ENCODE measurements around the gene LRRC2.

Gene LRRC2

GRCh38 chr3:46479696-46480095 lies 86.4 kb downstream of the LRRC2 start:
- Histone ChIP-seq H4K20me1 (ENCODE audit: insufficient read depth, low read length) (no peaks in the 10 kb centered on the region), H2AFZ (ENCODE audit: low read length) (no peak overlapping the region), H3K4me1 (ENCODE audit: low read length) (no peaks in the 10 kb centered on the region), H3K27ac (ENCODE audit: low read length) (no peak overlapping the region), H3K79me2 (ENCODE audit: low read length) (no peaks in the 10 kb centered on the region), H3K27me3 (replicated peaks; ENCODE audit: insufficient read depth, low read length) (no peaks in the 10 kb centered on the region), H3K9ac (ENCODE audit: low read length) (no peak overlapping the region), H3K4me3 (ENCODE audit: low read length) (no peak overlapping the region), H3K4me2 (ENCODE audit: low read depth, low read length) (no peak overlapping the region), H3F3A (ENCODE audit: insufficient read depth, low read length) (no peaks in the 10 kb centered on the region), H3K9me3 (replicated peaks; ENCODE audit: insufficient read depth, low read length) (no peaks in the 10 kb centered on the region), H3K36me3 (replicated peaks; ENCODE audit: insufficient read depth, low read length) (no peaks in the 10 kb centered on the region), H3K9me2 (replicated peaks; ENCODE audit: insufficient read depth, low read length) (no peaks in the 10 kb centered on the region)
- DNase-seq: no peak
- TF ChIP-seq EZH2phosphoT487 (IDR thresholded peaks at IDR 0.05; ENCODE audit: low read length) (no peak), EZH2 (optimal IDR thresholded peaks at IDR 0.05; ENCODE audit: low read depth, low read length) (no peak)
- TF ChIP-seq, protein P1, sequence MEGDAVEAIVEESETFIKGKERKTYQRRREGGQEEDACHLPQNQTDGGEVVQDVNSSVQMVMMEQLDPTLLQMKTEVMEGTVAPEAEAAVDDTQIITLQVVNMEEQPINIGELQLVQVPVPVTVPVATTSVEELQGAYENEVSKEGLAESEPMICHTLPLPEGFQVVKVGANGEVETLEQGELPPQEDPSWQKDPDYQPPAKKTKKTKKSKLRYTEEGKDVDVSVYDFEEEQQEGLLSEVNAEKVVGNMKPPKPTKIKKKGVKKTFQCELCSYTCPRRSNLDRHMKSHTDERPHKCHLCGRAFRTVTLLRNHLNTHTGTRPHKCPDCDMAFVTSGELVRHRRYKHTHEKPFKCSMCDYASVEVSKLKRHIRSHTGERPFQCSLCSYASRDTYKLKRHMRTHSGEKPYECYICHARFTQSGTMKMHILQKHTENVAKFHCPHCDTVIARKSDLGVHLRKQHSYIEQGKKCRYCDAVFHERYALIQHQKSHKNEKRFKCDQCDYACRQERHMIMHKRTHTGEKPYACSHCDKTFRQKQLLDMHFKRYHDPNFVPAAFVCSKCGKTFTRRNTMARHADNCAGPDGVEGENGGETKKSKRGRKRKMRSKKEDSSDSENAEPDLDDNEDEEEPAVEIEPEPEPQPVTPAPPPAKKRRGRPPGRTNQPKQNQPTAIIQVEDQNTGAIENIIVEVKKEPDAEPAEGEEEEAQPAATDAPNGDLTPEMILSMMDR (IDR thresholded peaks at IDR 0.05; ENCODE audit: low read length): no peak

DNA sequence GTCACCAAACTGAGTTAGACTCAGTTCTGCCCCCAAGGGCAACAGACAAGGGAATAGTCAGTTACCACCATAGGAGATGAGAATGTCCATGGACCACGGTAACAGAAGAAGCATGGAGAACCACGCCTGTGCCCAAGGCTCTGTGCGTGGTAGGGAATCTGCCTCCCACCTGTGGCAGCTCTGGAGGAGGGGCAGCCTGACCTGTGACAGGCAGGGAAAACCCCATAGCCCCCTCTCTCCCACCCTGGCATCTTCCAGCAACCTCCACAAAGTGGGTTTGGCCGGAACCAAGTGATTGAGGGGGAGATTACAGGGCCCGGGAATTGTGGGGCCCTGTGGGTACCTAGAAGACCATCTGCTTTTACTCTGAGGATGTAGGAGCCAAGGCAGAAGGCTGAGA lies 87.1 kb downstream of the LRRC2 start:
- no peaks in the 10 kb centered on the region for H3K36me3 ChIP-seq (replicated peaks; ENCODE audit: insufficient read depth, low read length)

DNA sequence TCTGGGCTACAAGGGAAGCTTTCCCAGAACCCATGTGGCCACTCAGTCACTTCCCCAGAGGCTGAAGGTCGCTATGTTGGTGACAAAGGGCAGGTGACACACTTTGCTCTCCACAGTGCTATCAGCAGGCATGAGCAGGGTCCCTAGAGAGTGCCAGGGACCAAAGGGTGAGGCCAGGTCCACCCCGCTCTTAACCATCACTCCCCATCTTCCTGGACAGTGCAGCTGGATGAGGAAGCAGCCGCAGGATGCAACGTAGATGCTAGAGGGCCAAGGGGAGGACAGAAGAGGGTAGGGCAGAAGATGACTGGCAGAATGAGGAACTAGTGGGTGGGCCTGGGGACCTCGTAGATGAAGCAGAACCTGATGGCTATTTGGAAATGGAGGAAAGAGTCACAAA lies 87.8 kb downstream of the LRRC2 start:
- Histone ChIP-seq H3K27me3 (replicated peaks; ENCODE audit: insufficient read depth, low read length) (no peaks in the 10 kb centered on the region), H3K4me3 (ENCODE audit: low read length) (no peak overlapping the region), H3K9ac (ENCODE audit: low read length) (no peak overlapping the region), H3K79me2 (ENCODE audit: low read length) (no peaks in the 10 kb centered on the region), H3F3A (ENCODE audit: insufficient read depth, low read length) (no peaks in the 10 kb centered on the region), H3K9me2 (replicated peaks; ENCODE audit: insufficient read depth, low read length) (no peaks in the 10 kb centered on the region), H3K9me3 (replicated peaks; ENCODE audit: insufficient read depth, low read length) (no peaks in the 10 kb centered on the region), H3K36me3 (replicated peaks; ENCODE audit: insufficient read depth, low read length) (no peaks in the 10 kb centered on the region), H3K27ac (ENCODE audit: low read length) (no peak overlapping the region), H3K4me1 (ENCODE audit: low read length) (no peaks in the 10 kb centered on the region), H2AFZ (ENCODE audit: low read length) (no peak overlapping the region), H3K4me2 (ENCODE audit: low read depth, low read length) (no peak overlapping the region), H4K20me1 (ENCODE audit: insufficient read depth, low read length) (no peaks in the 10 kb centered on the region)
- no peak for DNase-seq
- no peak for TF ChIP-seq EZH2phosphoT487 (IDR thresholded peaks at IDR 0.05; ENCODE audit: low read length)
- TF ChIP-seq EZH2 (optimal IDR thresholded peaks at IDR 0.05; ENCODE audit: low read depth, low read length): no peak
- TF ChIP-seq, protein P1 (IDR thresholded peaks at IDR 0.05; ENCODE audit: low read length): no peak

More for the DNA sequence above, 87.1 kb downstream of the LRRC2 start:
- Histone ChIP-seq H2AFZ (ENCODE audit: low read length) (no peak overlapping the region), H3K9me3 (replicated peaks; ENCODE audit: insufficient read depth, low read length) (no peaks in the 10 kb centered on the region), H4K20me1 (ENCODE audit: insufficient read depth, low read length) (no peaks in the 10 kb centered on the region), H3K4me3 (ENCODE audit: low read length) (no peak overlapping the region), H3K9ac (ENCODE audit: low read length) (no peak overlapping the region), H3K27me3 (replicated peaks; ENCODE audit: insufficient read depth, low read length) (no peaks in the 10 kb centered on the region), H3K4me1 (ENCODE audit: low read length) (no peaks in the 10 kb centered on the region), H3F3A (ENCODE audit: insufficient read depth, low read length) (no peaks in the 10 kb centered on the region), H3K27ac (ENCODE audit: low read length) (no peak overlapping the region), H3K9me2 (replicated peaks; ENCODE audit: insufficient read depth, low read length) (no peaks in the 10 kb centered on the region), H3K79me2 (ENCODE audit: low read length) (no peaks in the 10 kb centered on the region), H3K4me2 (ENCODE audit: low read depth, low read length) (no peak overlapping the region)
- TF ChIP-seq EZH2 (optimal IDR thresholded peaks at IDR 0.05; ENCODE audit: low read depth, low read length) (no peak), EZH2phosphoT487 (IDR thresholded peaks at IDR 0.05; ENCODE audit: low read length) (no peak)
- TF ChIP-seq, protein P1 (IDR thresholded peaks at IDR 0.05; ENCODE audit: low read length): no peak
- DNase-seq: no peak
